SK-N-MC (cell line): ENCODE results near the gene TNFRSF18.

Experiments used
- DNase-seq: peaks from one replicate; pipeline ENCODE4 v3.0.0-alpha.2; 2011; ENCODE audit warnings: low read depth, low spot score
- H3K27ac ChIP-seq: fragments of 200-600 bp; sonication (generic); 2 replicates; pipeline ENCODE4 v1.5.1; 2016; ENCODE audit warnings: mixed run types
- H3K36me3 ChIP-seq: fragments of 200-600 bp; sonication (generic); 2 replicates; pipeline ENCODE4 v1.6.1; 2017; ENCODE audit warnings: antibody characterized with exemption, low read length, mixed read lengths; ENCODE audit not compliant: insufficient read depth
- H3K4me3 ChIP-seq: fragments of 200-600 bp; sonication (generic); 2 replicates; pipeline ENCODE4 v1.5.1; 2016
- H3K9ac ChIP-seq: fragments of 200-600 bp; sonication (generic); 2 replicates; pipeline ENCODE4 v1.8.0; 2017; ENCODE audit warnings: mixed run types, mixed read lengths; ENCODE audit not compliant: insufficient read length
- H3K9me3 ChIP-seq: fragments of 200-600 bp; sonication (generic); 2 replicates; pipeline ENCODE4 v1.6.1; 2017; ENCODE audit warnings: low read depth, mild to moderate bottlenecking, antibody characterized with exemption, low read length, moderate library complexity, mixed read lengths
- EZH2 ChIP-seq: fragments of 200-600 bp; sonication (generic); IDR thresholded peaks from one replicate; pipeline ENCODE4 v1.6.1; 2017; ENCODE audit warnings: antibody characterized with exemption
- FOXP2 ChIP-seq: optimal IDR thresholded peaks from 2 replicates; pipeline ENCODE3; 2011; ENCODE audit warnings: mild to moderate bottlenecking, moderate library complexity; ENCODE audit not compliant: insufficient read depth; ENCODE audit errors: extremely low read length, control extremely low read depth
- POLR2AphosphoS5 ChIP-seq: IDR thresholded peaks from 2 replicates; pipeline ENCODE4 v1.6.1; 2012; ENCODE audit warnings: mild to moderate bottlenecking, low read depth, low read length, borderline replicate concordance

The TNFRSF18 gene

GRCh38 chr1:1211541-1212441, 5.4 kb upstream of the TNFRSF18 start:
- H3K27ac ChIP-seq = no peak overlapping the region

GRCh38 chr1:1210726-1211540, 4.5 kb upstream of the TNFRSF18 start:
- Histone ChIP-seq H3K4me3 (no peak overlapping the region), H3K36me3 (no peaks in the 10 kb centered on the region), H3K27ac (no peak overlapping the region), H3K9ac (no peak overlapping the region), H3K9me3 (no peaks in the 10 kb centered on the region)
- no peak for DNase-seq
- TF ChIP-seq EZH2 (no peak), POLR2AphosphoS5 (no peak), FOXP2 (no peak)

More at GRCh38 chr1:1211541-1212441, 5.4 kb upstream of the TNFRSF18 start:
- H3K36me3 ChIP-seq = peaks cover 3% of the 10 kb centered on the region; the same call in 1 of the 2 replicates
- no peak overlapping the region for H3K9ac ChIP-seq
- no peak for TF ChIP-seq POLR2AphosphoS5
- no peak for TF ChIP-seq FOXP2
- no peak for TF ChIP-seq EZH2
- no peak for DNase-seq
- no peak overlapping the region for H3K4me3 ChIP-seq
- H3K9me3 ChIP-seq = no peaks in the 10 kb centered on the region

GRCh38 chr1:1208713-1209433, 2.5 kb upstream of the TNFRSF18 start:
- no peaks in the 10 kb centered on the region for H3K36me3 ChIP-seq
- TF ChIP-seq EZH2 = no peak
- no peak for TF ChIP-seq FOXP2
- TF ChIP-seq POLR2AphosphoS5 = no peak
- DNase-seq = no peak
- H3K27ac ChIP-seq = no peak overlapping the region
- H3K9ac ChIP-seq = no peak overlapping the region
- no peaks in the 10 kb centered on the region for H3K9me3 ChIP-seq
- no peak overlapping the region for H3K4me3 ChIP-seq

- no peaks in the 10 kb centered on the region for H3K9me3 ChIP-seq
- H3K9ac ChIP-seq = no peak overlapping the region
- no peak overlapping the region for H3K4me3 ChIP-seq
- DNase-seq = no peak
- no peak for TF ChIP-seq EZH2
- H3K36me3 ChIP-seq = no peaks in the 10 kb centered on the region
- no peak overlapping the region for H3K27ac ChIP-seq
These were observed 1.1 kb upstream of the TNFRSF18 start for GRCh38 chr1:1207571-1207892.

GRCh38 chr1:1206966-1207531, 657 bp upstream of the TNFRSF18 start:
- TF ChIP-seq POLR2AphosphoS5 = no peak
- no peak for TF ChIP-seq FOXP2
- no peak for TF ChIP-seq EZH2
- Histone ChIP-seq H3K36me3 (no peaks in the 10 kb centered on the region), H3K27ac (no peak overlapping the region), H3K9me3 (no peaks in the 10 kb centered on the region), H3K4me3 (no peak overlapping the region), H3K9ac (no peak overlapping the region)
- no peak for DNase-seq

- Histone ChIP-seq H3K9ac (no peak overlapping the region), H3K36me3 (no peaks in the 10 kb centered on the region), H3K4me3 (no peak overlapping the region), H3K27ac (no peak overlapping the region), H3K9me3 (no peaks in the 10 kb centered on the region)
- DNase-seq = no peak
- no peak for TF ChIP-seq FOXP2
- no peak for TF ChIP-seq EZH2
- TF ChIP-seq POLR2AphosphoS5 = no peak
These were observed 520 bp downstream of the TNFRSF18 start for GRCh38 chr1:1205769-1206375.

- no peak for DNase-seq
- Histone ChIP-seq H3K9ac (no peak overlapping the region), H3K9me3 (no peaks in the 10 kb centered on the region), H3K27ac (no peak overlapping the region), H3K4me3 (no peak overlapping the region), H3K36me3 (no peaks in the 10 kb centered on the region)
- no peak for TF ChIP-seq EZH2
- TF ChIP-seq FOXP2 = no peak
- TF ChIP-seq POLR2AphosphoS5 = no peak
These were observed 1.2 kb downstream of the TNFRSF18 start for GRCh38 chr1:1204998-1205768.
